GM19023 (cell line): Measurements from ENCODE around the gene ACIN1.
"Not testable (repeated sequence)": the region's sequence is repeated elsewhere in the genome, so short reads cannot be mapped to it uniquely, and the experiment has no call there.

Experiments used
- ATAC-seq: cut with Tn5 transposase; IDR thresholded peaks from one replicate; pipeline ENCODE4 v1.9.1; 2021; ENCODE audit warnings: mild to moderate bottlenecking, moderate library complexity; ENCODE audit not compliant: unreplicated experiment

The ACIN1 gene

DNA sequence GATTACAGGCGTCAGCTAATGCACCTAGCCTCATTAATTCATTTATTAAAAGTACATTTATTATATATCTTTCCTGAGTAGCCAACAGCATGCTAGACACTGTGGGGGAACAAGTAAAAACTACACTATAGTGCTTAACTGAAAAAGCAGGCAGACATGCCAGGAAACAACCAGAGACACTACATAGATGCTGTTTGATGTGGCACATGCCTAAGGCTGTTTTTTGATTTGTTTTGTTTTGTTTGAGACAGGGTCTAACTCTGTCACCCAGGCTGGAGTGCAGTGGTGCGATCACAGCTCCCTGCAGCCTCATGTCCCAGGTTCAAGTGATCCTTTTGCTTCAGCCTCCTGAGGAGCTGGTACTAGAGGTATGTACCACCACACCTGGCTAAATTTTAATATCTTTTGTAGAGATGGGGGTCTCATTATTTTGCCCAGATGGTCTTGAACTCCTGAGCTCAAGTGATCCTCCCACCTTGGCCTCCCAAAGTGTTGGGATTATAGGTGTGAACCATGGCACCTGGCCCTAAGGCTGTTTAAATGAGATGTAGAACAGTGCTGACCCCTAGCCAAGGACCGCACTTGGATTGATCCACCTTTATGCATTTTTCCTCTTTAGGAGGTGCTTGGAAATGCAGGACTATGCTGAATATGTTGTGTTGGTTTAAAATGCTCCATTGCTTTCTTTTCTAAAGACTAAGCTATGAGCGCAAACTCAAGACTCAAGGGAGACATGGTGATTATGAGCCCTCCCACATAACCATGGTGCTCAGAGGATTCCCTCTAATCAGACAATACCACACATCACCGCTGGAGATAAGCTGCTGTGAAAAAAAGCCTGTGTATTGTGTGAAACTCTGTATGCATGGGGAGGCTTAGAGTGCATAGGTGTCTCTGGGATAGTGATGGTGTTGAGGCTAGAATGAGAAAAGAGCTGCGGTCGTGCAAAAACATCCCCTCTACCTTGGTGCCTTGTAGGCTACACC is 74.5 kb downstream of the ACIN1 start:
- no peak for ATAC-seq

DNA sequence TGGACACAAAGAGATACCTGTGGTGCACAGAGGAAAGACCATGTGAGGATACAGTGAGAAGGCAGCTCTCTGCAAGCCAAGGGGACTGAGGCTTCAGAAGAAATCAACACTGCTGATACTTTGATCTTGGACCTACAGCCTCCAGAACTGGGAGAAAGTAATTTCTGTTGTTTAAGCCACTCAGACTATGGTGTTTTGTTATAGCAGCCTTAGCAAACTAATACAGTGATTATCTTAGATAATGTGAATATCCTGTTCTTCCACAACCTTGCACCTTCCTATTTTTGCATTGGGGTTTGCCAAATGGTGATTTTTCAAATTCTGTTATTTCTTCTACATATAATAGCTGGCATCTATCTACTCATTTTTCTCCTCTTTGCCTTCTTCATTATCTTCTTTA is 76.8 kb downstream of the ACIN1 start:
- no peak for ATAC-seq

DNA sequence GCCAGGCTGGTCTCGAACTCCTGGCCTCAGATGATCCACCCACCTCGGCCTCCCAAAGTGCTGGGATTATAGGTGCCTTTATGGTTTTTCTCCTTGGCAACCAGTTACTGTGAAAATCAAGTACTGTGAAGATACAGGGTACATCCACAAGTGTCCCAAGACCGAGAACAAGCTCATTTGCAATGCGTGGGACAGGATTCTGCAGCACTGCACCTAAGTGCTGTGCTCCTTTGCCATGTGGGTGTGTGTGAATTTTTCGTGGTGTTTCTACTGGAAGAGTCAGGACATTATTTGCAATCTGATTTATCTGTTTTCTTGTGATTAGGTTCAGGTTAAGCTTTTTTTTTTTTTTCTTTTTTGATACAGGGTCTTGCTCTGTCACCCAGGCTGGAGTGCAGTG is 77.8 kb downstream of the ACIN1 start:
- no peak for ATAC-seq

DNA sequence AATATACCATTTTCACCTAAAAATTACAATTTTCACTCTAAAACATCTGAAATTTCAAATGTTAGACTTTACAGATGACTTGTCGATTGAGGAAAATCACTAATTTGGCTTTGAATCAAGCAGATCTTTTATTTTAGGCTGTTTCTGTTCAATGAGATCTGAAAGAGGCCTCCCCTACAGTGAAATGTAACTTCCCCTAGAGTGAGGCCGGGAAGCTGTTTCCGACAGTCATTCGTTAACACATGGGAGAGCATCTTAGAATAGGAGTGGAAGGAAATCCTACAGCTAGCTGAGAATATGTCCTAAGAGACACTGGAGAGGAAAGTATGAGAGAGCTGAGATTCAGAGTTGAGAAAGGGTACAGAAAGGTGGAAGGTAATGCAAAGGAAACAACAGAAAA is 79.3 kb downstream of the ACIN1 start:
- no peak for ATAC-seq

DNA sequence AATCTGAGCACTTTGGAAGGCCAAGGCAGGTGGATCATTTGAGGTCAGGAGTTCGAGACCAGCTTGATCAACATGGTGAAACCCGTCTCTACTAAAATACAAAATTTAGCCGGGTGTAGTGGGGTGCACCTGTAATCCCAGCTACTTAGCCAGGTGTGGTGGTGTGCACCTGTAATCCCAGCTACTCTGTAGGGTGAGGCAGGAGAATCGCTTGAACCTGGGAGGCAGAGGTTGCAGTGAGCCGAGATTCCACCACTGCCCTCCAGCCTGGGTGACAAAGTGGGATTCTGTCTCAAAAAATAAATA is 81.2 kb downstream of the ACIN1 start:
- not testable (repeated sequence) for ATAC-seq

DNA sequence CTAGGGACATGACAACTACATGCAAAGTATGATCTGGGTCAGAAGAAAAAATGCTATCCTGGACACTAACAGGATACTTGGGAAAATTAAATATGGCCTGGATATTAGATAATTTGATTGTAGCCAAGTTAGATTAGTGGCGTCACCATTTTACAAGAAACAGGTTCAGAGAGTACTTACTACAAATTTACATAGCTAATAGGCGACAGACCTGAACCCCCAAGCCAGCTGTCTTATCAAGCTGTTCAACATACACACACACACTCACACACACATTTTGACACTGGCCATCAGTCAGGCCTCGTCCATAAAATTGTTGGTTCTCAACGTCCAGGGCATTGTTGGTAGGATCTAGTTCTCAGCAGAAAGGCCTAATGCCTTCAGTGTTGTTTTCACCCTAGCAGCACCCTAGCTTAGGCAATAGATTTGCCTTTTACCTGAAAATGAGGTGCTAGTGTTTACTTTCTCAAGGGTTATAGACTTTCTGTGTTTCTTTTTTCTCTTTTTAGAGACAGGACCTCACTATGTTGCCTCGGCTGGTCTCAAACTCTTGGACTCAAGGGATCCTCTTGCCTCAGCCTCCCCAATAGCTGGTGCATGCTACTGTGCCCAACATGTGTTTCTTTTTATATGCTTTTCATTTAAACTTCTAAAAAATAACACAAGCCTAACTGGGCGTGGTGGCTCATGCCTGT is 81.7 kb downstream of the ACIN1 start:
- no peak for ATAC-seq

DNA sequence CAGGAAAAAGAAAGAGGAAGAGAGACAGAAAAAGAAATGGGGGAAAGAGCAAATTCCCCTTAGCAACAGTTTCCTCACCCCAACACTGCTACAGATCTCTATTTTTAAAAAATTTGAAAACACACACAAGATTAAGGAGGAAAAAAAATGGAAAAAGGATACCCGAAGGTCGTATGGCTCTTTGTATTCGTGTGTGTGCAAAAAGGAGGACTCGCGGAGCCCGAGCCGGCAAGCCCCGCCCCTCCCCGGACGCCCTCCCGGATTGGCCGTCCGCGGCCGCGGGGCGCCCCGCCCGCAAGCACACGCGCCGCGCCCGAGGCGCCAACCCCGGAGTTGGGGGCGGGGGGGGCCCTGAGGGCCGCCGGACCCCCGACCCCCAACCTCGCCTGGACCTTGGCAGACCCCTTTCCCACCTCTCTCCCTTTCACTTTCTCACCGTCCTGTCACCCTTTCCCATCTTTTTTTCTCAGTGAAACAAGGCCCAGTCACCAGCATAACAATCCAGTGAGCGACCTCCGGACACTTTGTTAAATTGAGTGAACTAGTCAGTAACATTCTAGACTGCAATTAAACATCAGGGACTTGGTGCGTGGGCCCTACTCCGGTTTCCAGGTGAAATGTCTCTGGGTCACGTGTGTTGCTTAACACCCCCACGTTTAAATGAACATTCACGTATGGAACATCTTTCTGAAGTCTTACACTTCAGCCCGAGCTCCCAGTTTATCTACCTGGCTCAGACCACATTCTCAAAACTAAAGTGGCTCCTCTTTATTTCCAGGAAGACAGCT is 84.8 kb downstream of the ACIN1 start, which contains the start of gene C14orf93:
Gene C14orf93 (minus strand): TSS at position 205 of the 788 bp plus-strand sequence. CDS start 11,120 bp downstream, outside the sequence.
- ATAC-seq, result no peak

DNA sequence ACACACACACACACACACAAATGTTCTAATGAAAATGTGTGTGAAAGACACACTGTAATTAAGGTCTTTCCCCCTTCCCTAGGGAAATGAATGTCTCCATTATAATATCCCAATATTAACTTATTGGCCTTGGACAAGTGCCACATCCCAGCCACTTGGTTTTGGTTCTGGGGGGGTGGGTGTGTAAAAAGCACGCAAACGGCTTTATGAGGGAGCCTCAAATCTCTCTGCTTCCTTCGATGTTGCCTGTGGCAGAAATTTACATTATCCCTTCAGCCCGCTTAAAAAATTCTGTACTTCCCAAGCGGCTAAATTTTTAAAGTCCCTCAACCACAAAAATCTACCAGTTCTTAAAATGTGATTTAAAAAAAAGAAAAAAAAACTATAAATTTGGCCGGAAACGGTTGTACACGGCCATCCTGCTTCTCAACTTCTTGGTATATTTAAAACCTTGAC is 85.4 kb downstream of the ACIN1 start:
- ATAC-seq, result no peak

DNA sequence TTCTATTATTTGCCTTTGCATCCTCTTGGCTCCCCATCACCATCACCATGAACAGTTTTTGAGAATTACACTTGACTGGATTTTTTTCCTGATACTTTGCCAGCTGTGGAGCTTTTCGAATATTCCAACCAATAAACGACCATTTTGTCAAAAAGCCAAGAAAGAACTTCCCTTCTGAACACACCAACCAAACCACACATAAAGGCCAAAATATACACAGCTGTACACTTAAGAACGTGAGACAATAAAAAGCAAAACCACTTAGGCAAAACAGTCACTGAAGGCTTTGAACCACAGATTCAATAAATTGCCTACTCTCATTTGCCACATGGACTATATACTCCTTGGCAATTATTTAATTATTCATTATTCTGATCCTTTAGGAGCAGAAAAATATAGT is 86.1 kb downstream of the ACIN1 start:
- ATAC-seq, result no peak
